Medulla oblongata (tissue), 1 donor: ENCODE results near the gene COL6A1.
"Not testable (repeated sequence)": the region's sequence is repeated elsewhere in the genome, so short reads cannot be mapped to it uniquely, and the experiment has no call there.

Experiments
- DNase-seq: peaks from one replicate; pipeline ENCODE4 v3.0.0-alpha.2; 2015; ENCODE audit errors: extremely low spot score

The COL6A1 gene

DNA sequence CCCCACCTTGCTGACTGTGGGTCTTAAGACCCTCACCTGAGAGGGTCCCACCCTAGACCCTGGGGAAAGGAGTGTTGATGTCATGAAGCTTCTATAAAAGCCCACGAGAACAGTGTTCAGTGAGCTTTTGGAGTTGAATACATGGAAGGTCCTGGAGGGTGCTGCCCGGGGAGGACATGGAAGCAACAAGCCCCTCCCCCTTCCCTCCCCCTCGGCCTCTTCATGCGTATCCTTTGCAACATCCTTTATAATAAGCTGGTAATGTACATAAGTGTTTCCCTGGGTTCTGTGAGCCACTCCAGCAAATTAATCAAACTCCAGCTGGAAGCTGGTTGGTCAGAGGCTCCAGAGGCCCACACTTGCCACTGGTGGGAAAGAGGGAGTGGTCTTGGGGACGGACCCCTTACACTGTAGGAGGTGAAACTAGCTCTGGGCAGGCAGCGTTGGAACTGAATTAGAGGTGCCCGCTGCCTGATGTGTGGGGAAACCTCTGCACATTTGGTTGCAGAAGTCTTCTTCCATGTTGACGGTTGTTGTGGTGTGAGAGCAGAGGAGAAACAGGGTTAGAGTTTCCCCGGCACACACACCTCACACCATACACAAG lies 14.7 kb upstream of the COL6A1 start:
- no peak for DNase-seq

DNA sequence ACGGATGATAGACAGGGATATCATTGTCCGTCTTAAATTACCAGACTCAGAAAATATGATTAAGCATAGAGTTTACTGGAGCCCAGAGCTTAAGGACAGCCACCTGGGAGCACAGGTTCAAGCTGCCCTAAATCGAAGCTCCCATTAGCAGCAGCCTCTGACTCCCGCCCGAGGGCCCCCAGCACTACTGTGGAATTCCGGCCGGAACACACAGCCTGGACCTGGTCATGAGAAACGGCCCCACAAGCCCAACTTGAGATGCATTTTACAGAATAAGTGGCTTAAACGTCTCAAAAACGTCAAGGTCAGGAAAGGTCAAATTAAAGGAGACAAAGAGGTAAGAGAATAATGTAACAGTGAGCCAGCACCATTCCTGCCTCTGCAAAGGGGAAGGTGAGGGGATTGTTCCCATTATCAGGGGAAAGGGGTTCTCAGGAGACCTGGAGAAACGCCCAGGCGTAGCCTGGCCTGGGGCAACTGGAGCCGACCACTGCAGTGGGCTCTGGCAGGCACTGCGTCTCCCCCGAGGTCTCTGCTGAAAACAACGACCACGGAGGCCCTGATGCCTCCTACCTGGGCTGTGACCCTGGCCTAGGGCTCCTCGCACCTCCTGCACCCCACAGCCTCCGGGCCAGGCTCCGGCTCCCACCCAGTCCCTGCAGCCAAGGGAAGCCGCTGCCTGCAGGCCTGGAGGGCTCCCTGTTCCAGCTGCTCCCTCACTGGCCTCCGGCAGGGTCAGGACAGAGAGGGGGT lies 11.5 kb upstream of the COL6A1 start:
- no peak for DNase-seq

DNA sequence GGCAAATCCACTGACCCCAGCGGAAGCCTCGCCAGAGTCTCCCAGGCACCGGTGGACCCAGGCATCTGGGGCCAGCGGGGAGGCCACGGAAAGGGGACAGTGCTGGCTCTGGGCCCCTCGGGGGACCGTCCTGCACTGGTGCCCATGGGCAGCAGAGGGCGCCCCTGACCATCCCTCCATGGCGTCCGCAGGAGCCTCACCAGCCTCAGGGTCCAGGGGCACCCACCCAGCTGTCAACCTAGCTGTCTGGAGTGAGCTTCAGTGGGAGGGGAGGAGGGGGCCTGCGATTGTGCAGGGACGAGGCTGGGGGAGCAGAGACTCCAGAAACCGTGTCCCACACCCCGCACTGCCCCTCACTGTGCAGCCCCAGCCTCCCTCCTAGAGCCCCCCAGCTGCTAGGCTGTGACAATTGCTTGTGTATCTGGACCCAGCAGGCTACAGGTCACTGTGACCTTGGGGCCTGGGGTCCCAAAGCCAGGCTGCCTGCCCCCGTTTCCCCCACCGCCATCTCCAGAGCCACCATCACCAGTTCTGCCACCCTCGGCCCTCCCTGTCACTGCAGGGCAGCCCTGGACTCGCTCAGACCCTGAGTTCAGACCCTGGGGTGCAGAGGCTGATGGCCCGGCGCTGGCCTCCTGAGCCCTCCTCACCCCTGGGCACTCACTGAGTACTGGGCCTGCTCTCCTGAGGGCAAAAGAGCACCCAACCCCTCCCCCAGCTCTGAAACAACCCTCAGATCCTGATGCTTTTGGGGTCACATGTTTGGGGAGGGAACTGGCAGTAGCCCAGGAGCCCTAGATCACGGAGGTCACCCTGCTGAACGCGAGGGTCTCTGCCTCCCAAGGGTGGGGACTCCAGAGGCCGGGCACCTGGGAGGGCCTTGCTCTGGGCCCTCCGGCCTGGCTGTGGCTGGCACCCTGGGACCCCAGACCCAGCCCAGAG lies 10.6 kb upstream of the COL6A1 start:
- DNase-seq: peak; percentile 17

DNA sequence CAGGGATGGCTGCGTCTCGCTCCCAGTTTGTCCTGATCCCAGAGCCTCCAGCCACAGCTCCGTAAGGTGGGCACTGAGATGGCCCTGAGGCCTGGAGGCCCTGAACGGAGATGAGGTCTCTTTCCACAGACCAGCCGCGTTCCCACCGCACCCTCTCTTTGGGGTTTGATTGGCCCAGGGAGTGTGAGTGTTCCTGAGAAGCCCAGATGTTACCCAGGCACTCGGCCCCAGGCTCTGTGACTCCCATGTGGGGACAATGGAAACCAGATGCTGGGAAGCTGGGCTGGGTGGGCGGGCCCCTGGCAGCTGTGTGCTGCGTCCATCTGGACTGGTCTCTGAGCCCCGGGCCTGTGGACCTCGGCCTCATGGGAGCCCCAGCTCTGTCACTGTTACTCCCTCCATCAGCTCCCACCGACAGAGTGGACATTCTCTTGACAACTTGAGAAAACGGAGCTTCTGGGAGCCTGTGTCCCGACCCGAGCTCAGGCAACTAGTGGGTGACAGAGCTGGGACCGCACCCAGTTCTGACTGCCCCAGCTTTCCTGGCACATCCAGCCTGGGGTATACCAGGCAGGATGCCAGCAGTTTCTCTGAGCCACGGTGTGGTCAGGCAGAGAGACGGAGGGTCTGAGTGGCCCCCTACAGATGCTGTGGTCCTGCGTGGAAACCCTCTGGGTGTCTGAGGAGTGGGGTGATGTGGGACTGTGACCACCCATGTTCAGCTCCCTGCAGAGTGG lies 9.8 kb upstream of the COL6A1 start:
- no peak for DNase-seq

DNA sequence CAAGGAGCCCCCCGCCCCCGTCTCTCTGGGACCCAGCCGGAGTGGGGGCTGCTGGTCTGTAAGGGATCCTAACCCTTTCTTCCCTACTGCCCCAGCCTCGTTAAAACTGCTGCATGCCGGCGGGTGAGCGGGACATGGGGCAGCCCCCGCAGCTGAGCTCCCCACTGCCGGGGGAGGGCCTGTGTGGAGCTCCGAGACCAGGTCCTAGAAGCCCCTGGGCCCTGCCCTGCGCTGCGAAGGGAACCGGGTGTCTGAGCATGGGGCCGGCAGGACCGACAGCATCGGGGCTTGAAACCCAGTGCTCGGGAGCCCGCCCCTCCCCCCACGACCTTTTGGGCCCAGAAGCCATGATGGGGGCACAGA lies 9.2 kb upstream of the COL6A1 start:
- no peak for DNase-seq

DNA sequence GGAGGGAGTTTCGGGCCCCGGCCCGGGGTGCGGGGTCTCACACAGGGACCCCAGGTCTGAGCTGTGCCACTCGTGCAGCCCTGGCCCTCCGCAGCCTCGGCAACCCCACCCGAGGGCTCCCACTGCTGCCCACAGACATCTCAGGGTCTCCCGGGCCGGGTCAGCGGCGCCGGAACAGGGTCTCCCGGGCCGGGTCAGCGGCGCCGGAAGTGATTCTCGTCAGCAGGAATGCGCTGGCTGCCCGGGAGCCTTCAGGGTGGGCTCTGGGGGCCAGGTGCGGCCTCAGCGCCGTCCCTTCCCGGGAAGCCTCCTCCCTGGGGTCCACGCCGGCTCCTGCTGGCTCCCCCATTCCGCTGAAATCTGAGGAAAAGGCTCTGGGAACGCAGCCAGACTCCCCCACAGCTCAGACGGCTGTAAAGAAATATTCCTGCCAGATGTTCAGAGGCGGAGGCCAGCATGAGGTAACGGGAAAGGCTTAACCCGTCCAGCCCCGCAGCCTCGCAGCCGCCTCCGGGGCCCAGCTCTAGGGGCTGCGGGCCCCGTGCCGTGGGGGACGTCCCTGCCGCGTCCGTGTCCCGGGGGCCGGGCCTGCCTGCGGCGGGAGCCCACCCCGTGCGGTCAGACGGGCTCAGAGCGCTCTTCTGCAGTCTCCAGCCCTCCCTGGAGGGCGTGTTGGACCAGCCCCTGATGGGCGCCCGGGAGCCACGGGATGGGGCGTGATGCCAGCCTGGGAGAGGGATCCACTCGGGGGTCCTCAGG lies 8.7 kb upstream of the COL6A1 start:
- DNase-seq: no peak

DNA sequence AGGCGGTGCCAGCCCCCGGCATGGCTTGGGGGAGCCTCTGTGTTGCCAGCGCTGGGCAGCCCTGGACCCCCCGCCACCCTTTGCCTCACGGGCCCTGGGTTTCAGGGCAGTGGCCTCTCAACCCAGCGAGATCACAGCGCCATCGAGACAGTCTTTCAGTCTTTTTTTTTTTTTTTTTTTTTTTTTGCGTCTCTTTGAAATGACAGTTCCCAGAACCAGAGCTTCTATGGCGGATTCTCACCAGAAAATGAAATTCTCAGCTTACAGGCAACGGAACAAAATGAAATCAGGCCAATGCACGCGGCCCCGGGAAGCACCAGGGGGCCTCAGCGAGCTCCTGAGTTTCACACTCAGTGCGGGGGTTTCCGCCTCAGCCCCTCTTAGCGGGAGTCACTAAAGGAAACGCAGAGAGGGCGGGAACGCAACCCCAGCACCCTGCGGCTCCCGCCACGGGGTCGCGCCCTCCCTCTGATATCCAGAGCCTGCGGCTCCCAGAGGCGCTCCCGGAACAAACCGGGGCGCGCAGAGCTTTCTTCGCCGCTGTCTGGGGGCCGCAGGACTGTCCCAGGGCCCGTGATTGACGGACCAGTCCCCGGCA lies 8.0 kb upstream of the COL6A1 start:
- DNase-seq: peak; percentile 53

DNA sequence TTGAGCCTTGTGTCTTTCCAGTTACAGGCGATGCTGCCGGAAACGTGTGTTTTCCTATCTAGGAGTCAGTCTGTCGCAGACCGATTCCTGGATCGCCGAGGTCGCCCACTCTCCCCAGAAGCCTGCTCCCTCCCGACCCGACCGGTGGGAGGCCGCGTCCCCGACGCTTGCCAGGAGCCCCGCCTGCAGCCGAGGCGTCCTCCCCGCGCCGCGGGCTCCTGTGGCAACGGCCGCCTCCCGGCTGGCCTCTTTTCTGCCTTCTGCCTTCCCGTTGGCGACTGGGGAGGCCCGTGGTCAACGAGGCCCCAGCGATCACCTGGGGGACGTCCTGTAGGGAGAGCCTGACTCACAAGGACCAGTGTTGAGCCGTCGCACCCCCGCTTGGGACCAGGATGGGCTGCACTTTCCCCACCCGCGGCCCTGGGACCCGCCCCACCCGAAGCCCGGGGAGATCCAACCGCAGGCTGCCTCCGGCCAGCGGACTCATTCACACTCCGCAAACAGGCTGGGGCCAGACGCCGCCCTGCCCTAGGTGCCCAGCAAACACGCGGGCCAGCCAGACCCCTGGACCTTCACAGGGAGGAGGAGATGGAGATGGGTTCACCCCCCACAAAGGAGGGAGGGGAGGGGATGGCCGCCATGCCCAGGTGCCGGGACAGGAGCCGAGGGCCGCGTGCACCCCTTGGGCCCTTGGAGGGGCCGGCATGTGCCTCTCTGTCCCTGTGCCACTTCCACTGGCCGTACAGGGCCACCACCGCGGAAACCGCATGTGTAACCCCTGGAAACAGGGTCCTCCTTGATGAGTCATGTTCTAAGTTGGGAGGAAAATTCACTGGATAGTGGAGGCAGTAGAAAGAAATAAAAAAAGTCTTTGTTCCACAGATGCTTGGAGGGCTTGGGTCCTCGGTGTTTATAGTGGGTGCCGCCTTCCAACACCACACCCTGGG lies 7.2 kb upstream of the COL6A1 start:
- DNase-seq: peak; percentile 17

DNA sequence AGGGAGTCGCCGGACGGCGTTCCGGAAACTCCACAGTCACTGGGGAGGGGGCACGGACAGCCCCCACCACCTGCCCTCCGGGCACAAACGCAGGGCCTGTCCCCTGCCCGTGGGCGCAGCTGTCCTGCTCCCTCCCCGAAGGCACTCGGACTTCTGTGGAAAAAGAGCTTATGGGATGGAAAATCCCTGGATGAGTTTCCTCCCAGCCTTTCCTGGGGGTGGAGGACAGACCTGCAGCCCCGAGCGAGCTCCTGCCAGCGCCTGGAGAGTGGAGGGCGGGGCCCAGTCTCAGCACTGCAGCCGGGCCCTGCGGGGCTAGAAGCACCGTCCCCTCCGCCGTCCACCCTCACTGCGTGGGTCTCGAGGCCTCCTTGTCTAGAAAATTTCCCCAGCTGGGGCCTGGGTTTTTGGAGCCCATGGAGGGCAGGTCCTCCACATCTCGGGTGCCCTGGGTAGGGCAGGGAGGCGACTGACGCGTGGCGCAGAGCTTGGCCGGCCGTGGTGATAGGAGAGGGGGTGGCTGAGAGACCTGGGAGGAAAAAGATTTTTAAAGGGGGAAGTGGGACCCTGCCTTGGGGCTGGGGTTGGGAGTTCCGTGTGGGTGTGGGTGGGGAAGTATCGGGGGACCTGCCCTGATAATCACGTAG lies 6.4 kb upstream of the COL6A1 start:
- no peak for DNase-seq

DNA sequence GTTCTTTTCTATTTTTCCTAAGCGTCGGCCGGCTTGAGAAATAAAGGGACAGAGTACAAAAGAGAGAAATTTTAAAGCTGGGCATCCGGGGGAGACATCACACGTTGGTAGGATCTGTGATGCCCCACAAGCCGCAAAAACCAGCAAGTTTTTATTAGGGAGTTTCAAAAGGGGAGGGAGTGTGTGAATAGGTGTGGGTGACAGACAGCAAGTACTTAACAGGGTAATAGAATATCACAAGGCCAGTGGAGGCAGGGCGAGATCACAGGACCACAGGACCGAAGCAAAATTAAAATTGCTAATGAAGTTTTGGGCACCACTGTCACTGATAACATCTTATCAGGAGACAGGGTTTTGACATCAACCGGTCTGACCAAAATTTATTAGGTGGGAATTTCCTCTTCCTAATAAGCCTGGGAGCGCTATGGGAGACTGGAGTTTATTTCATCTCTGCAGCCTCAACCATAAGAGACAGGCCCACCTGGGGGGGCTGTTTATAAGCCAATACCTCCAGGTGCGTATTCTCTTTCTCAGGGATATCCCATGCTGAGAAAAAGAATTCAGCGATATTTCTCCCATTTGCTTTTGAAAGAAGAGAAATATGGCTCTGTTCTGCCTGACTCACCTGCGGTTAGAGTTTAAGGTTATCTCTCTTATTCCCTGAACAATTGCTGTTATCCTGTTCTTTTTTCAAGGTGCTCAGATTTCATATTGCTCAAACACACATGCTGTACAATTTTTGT lies 5.7 kb upstream of the COL6A1 start:
- not testable (repeated sequence) for DNase-seq

DNA sequence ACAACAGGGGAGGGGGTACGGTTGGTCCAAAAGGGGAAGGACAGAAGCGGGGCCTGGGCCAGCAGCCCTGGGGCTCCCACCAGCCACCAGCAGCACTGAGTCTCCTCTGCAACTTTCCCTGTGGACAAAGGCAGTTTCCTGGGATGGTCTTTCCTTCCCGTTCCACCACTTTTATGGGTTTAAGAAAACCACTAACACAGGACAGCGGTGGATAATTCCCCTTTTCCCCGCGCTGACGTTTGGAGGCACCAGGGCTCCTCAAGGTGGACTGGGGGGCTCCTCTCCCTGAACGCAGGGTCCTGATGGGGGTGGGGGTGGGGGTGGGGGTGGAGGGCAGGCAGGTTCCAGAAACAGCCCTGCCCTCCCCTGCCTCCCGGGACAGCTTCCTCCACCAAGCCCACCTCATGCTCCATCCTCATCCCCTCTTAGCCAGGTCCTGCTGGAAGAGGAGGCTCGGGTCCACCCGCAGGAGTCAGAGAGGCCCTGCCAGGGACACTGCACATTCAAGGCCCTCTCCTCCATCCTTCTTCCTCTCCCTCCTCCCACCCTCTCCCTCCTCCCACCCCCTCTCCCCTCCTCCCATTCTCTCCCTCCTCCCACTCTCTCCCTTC lies 4.8 kb upstream of the COL6A1 start:
- DNase-seq: no peak

DNA sequence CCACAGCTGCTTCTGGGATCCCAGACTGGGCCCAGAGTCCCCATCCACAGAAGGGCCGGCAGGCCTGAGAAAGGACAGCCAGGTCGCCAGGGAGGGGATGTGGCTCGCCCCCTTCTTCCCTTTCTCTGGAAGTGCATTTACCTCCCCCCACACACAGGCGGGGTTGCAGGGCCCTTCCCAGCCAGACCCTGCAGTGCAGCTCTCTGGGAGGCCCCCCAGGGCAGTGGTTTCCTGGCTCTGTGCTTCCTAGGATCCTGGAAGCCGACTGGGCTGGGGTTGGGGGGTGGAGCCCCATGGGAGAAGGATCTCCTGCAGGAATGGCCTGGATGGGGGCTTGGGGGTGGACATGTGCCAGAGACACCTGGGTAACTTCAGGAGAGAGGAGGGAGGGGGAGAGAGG lies 4.2 kb upstream of the COL6A1 start:
- DNase-seq: no peak

DNA sequence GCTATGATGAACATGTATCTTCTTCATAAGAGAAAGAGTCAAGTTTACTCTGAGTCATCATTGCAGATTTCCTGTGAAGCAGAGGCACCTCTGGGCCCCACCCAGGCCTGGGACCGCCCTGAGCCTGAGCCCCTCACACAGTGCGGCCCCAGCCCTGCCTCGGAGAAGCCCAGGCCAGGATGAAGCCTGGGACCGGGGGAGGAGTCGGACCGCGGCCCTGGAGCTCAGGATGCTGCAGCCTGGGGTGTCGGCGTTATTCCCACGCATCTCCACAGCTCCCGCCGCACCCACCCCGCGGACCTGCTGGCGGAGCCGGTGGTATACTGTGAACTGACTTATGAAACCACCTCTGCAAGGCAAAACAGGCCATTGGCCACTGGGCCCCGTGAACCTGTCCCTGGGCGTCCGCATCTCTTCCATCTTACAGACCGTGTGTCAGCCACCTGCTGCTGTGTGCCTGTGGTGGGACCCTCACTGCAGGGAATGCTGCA lies 2.4 kb upstream of the COL6A1 start:
- DNase-seq: no peak

DNA sequence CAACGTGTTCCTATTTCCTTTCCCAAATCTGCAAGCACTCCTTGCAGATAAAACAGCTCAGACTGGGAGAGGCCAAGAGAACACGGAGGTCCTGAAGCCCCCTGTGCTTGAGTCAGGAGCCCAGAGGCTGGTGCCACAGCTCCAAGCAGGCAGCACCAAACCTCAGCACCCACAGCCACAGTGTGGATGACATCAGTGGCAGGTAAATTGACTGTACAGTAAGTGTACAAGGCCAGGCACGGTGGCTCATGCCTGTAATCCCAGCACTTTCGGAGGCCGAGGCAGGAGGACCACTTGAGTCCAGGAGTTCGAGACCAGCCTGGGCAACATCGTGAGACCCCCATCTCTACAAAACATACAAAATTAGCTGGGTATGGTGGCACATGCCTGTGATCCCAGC lies 1.9 kb upstream of the COL6A1 start:
- no peak for DNase-seq

DNA sequence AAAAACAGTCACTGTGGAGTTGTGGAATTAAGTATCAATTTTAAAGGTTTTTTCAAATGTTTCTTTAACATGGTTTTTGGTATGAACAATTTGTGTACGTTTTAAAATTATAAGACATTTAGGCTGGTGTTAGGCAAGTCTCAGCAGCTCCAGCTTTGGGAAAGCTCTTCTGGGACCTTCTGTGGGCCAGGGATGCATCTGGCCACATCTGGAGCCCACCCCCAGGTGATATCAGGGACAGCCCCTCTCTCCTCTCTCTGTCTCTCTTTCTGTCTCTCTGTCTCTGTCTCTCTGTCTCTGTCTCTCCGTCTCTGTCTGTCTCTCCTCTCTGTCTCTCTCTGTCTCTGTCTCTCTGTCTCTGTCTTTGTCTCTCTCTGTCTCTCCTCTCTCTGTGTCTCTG lies 1.3 kb upstream of the COL6A1 start:
- no peak for DNase-seq

DNA sequence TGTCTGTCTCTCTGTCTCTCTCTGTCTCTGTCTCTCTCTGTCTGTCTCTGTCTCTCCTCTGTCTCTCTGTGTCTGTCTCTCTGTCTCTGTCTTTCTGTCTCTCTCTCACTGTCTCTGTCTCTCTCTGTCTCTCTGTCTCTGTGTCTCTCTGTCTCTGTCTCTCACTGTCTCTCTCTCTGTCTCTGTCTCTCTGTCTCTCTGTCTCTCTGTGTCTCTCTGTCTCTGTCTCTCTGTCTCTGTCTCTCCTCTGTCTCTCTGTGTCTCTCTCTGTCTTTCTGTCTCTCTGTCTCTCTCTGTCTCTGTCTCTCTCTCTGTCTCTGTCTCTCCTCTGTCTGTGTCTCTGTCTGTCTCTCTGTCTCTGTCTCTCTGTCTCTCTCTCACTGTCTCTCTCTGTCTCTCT lies 873 bp upstream of the COL6A1 start:
- no peak for DNase-seq

DNA sequence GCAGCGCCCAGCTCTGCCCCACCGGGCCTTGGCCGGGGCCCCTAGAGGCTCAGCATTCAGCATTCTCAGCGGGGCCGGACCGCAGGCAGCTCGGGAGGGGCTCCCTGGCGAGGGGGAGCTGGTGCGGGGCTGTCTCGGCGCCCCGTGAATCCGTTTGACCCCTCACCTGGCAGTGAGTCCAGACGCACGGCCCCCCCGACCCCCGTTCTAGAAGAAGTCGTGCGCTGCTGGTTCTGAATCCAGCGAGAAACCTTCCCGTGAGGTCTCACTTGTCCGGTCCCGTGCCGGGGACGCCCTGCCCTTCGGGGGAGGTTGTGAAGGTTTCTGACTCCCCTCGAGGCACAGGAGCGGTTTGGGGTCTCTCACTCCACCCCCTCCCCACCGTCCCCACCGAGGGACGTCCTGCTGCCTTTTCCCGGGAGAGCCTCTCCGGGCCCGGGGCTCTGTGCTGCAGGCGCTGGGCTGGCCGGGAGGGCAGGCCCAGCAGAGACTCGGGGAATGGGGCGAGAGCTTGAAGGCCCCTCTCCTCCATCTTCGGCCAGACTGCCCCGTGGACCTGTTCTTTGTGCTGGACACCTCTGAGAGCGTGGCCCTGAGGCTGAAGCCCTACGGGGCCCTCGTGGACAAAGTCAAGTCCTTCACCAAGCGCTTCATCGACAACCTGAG lies 655 bp downstream of the COL6A1 start:
- DNase-seq: no peak
